ENCODE measurements around the gene IL7R. TPM values are rescaled to one million over a fixed set of nuclear protein-coding genes. Genes with fewer than 3 reads are reported as not detected.

Gene IL7R
- total RNA-seq, 1 experiment from 2014 or later, result not detected

GRCh38 chr5:35902046-35902672, 45.5 kb downstream of the IL7R start:
- Histone ChIP-seq H3K9ac (ENCODE audit: extremely low read depth, insufficient read length, low read length) (no peak overlapping the region), H3T11ph (ENCODE audit: low read length) (no peak overlapping the region), H2BK15ac (ENCODE audit: low read depth, low read length) (no peak overlapping the region), H2BK20ac (ENCODE audit: low read depth, low read length, poor library complexity, severe bottlenecking) (no peak overlapping the region), H3K4ac (ENCODE audit: low read depth, low read length) (no peak overlapping the region), H3K56ac (ENCODE audit: insufficient read length, low read depth, low read length) (no peak overlapping the region), H3K79me2 (ENCODE audit: insufficient read depth, low read length) (no peaks in the 10 kb centered on the region), H4K8ac (replicated peaks; ENCODE audit: insufficient read length, low read depth, low read length) (no peak overlapping the region), H2BK5ac (ENCODE audit: insufficient read length, low read length) (no peak overlapping the region), H2BK120ac (ENCODE audit: low read depth, low read length, poor library complexity, severe bottlenecking) (no peak overlapping the region), H3K9me3 (ENCODE audit: control insufficient read depth, low read depth, low read length) (no peaks in the 10 kb centered on the region), H3K79me1 (ENCODE audit: insufficient read depth, low read depth, low read length, poor library complexity, severe bottlenecking) (no peaks in the 10 kb centered on the region), H4K20me1 (ENCODE audit: control insufficient read depth, insufficient read depth, insufficient read length) (no peaks in the 10 kb centered on the region), H3K23me2 (ENCODE audit: insufficient read length, low read depth, low read length, poor library complexity, severe bottlenecking) (no peaks in the 10 kb centered on the region), H4K5ac (ENCODE audit: insufficient read length, low read depth, low read length) (no peak overlapping the region), H3K27me3 (ENCODE audit: insufficient read depth, low read length) (no peaks in the 10 kb centered on the region), H2BK12ac (ENCODE audit: insufficient read length, low read depth, low read length) (no peak overlapping the region), H3K23ac (ENCODE audit: insufficient read length, low read depth, low read length) (no peak overlapping the region), H3K4me1 (ENCODE audit: insufficient read depth, low read length) (no peaks in the 10 kb centered on the region), H3K27ac (ENCODE audit: insufficient read length, low read depth, low read length) (no peak overlapping the region), H3K14ac (ENCODE audit: insufficient read depth, low read length) (no peak overlapping the region), H3K4me2 (ENCODE audit: insufficient read depth, insufficient read length, low read length) (no peak overlapping the region), H4K91ac (ENCODE audit: insufficient read length, low read depth, low read length) (no peak overlapping the region), H2AFZ (ENCODE audit: low read length) (no peak overlapping the region), H3K18ac (ENCODE audit: insufficient read length, low read depth, low read length) (no peak overlapping the region), H2AK5ac (ENCODE audit: insufficient read length, low read length) (no peak overlapping the region)
- Mint-ChIP-seq H3K9me3 (peaks cover 8 to 9% of the 10 kb centered on the region in 2 experiments; a peak in 4 of 5 replicates), H3K4me3 (no peak overlapping the region), H3K27me3 (ENCODE audit: low read depth) (no peaks in the 10 kb centered on the region; the same call in 1 of the 2 replicates), H3K4me1 (0 out of 4 replicates have a peak, but pooled peaks cover 0 to 3% of the 10 kb centered on the region in 2 experiments), H3K27ac (no peak overlapping the region; a peak in 1 of 7 replicates), H3K36me3 (ENCODE audit: insufficient read depth in 1 of 3, low read depth in 3 of 3) (no peaks in the 10 kb centered on the region)
- TF ChIP-seq, protein P1, sequence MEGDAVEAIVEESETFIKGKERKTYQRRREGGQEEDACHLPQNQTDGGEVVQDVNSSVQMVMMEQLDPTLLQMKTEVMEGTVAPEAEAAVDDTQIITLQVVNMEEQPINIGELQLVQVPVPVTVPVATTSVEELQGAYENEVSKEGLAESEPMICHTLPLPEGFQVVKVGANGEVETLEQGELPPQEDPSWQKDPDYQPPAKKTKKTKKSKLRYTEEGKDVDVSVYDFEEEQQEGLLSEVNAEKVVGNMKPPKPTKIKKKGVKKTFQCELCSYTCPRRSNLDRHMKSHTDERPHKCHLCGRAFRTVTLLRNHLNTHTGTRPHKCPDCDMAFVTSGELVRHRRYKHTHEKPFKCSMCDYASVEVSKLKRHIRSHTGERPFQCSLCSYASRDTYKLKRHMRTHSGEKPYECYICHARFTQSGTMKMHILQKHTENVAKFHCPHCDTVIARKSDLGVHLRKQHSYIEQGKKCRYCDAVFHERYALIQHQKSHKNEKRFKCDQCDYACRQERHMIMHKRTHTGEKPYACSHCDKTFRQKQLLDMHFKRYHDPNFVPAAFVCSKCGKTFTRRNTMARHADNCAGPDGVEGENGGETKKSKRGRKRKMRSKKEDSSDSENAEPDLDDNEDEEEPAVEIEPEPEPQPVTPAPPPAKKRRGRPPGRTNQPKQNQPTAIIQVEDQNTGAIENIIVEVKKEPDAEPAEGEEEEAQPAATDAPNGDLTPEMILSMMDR (conservative IDR thresholded peaks at IDR 0.05), result no peak
- WGBS (ENCODE audit: extremely low coverage, insufficient read length, low lambda C conversion rate), result no CpG with 5 or more reads among the region's 2 CpGs
- no peak for DNase-seq
